Osteoblast (primary cell): ENCODE data around the gene CLIP4. TPM values are rescaled to one million over a fixed set of nuclear protein-coding genes. Genes with fewer than 3 reads are reported as not detected.

Experiments used
- DNase-seq: peaks from one replicate; pipeline ENCODE4 v3.0.0; 2011; ENCODE audit warnings: low spot score, mixed read lengths; ENCODE audit not compliant: insufficient read length; ENCODE audit errors: missing footprints
- H2AFZ ChIP-seq: 2 replicates; pipeline ENCODE4 v1.6.0; 2011; ENCODE audit warnings: mild to moderate bottlenecking, low read length
- H3K27ac ChIP-seq: 2 replicates; pipeline ENCODE4 v1.5.1; 2011; ENCODE audit warnings: mild to moderate bottlenecking, low read depth, low read length, moderate library complexity
- H3K27me3 ChIP-seq: 2 replicates; pipeline ENCODE4 v1.6.0; 2012; ENCODE audit warnings: mild to moderate bottlenecking, control low read depth, inconsistent platforms, low read length, moderate library complexity; ENCODE audit not compliant: insufficient read depth
- H3K36me3 ChIP-seq: 2 replicates; pipeline ENCODE4 v1.5.1; 2011; ENCODE audit warnings: mild to moderate bottlenecking, low read length, control low read depth, moderate library complexity; ENCODE audit not compliant: insufficient read depth
- H3K4me1 ChIP-seq: 2 replicates; pipeline ENCODE4 v1.5.1; 2011; ENCODE audit warnings: mild to moderate bottlenecking, low read length, control low read depth, moderate library complexity; ENCODE audit not compliant: insufficient read depth
- H3K4me2 ChIP-seq: 2 replicates; pipeline ENCODE4 v1.6.0; 2011; ENCODE audit warnings: mild to moderate bottlenecking, low read length; ENCODE audit not compliant: insufficient read depth
- H3K4me3 ChIP-seq: fragments of 200-600 bp; sonication (generic); 3 replicates; pipeline ENCODE4 v1.5.1; 2012; ENCODE audit warnings: mild to moderate bottlenecking, low read length, inconsistent platforms; ENCODE audit not compliant: insufficient read depth
- H3K79me2 ChIP-seq: 2 replicates; pipeline ENCODE4 v1.6.0; 2012; ENCODE audit warnings: mild to moderate bottlenecking, low read length, control low read depth, inconsistent platforms; ENCODE audit not compliant: insufficient read depth
- H3K9me3 ChIP-seq: 2 replicates; pipeline ENCODE4 v1.5.1; 2011; ENCODE audit warnings: low read depth, low read length, control low read depth
- H4K20me1 ChIP-seq: 2 replicates; pipeline ENCODE4 v1.6.0; 2012; ENCODE audit warnings: mild to moderate bottlenecking, low read length, control low read depth; ENCODE audit not compliant: insufficient read depth
- total RNA-seq: library from RNA; depleted of rRNA; stranded (reverse); fragments of >200 nt; gene quantifications from 2 replicates; pipeline ENCODE4 v1.2.3, GENCODE V29; 2012
- TF ChIP-seq, protein P1 (sequence below): IDR thresholded peaks from 2 replicates; pipeline ENCODE4 v1.5.1; 2011; ENCODE audit warnings: mild to moderate bottlenecking, low read depth, low read length, moderate library complexity; ENCODE audit errors: extremely low read depth

Gene CLIP4
- total RNA-seq, 1 donor: 124 TPM

DNA sequence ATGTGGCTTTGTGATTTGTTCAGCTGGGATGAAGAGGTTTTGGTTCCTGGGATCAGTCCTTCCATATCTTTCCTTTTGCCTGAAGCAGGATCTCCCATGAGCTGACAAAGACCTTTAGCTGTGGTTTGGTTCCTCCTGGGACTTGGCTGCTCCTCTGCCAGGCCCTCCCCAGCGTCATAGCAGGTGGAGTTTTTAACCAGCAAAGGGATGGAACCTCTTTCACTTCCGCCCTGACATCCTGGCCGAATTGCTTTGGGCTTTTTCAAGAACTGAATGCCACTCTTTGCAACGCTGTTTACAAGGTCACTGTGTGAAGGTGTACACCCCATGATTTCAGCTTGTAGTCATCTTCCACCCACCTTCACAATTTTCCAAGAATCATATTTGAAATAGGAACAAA lies 41.3 kb upstream of the CLIP4 start:
- no peak overlapping the region for H3K27ac ChIP-seq
- no peak overlapping the region for H3K4me3 ChIP-seq
- no peaks in the 10 kb centered on the region for H3K9me3 ChIP-seq
- no peak for DNase-seq
- no peak overlapping the region for H2AFZ ChIP-seq
- no peaks in the 10 kb centered on the region for H3K4me1 ChIP-seq
- H3K27me3 ChIP-seq: no peaks in the 10 kb centered on the region
- no peaks in the 10 kb centered on the region for H4K20me1 ChIP-seq
- TF ChIP-seq, protein P1, sequence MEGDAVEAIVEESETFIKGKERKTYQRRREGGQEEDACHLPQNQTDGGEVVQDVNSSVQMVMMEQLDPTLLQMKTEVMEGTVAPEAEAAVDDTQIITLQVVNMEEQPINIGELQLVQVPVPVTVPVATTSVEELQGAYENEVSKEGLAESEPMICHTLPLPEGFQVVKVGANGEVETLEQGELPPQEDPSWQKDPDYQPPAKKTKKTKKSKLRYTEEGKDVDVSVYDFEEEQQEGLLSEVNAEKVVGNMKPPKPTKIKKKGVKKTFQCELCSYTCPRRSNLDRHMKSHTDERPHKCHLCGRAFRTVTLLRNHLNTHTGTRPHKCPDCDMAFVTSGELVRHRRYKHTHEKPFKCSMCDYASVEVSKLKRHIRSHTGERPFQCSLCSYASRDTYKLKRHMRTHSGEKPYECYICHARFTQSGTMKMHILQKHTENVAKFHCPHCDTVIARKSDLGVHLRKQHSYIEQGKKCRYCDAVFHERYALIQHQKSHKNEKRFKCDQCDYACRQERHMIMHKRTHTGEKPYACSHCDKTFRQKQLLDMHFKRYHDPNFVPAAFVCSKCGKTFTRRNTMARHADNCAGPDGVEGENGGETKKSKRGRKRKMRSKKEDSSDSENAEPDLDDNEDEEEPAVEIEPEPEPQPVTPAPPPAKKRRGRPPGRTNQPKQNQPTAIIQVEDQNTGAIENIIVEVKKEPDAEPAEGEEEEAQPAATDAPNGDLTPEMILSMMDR: no peak
- no peak overlapping the region for H3K4me2 ChIP-seq
- no peaks in the 10 kb centered on the region for H3K36me3 ChIP-seq
- no peaks in the 10 kb centered on the region for H3K79me2 ChIP-seq

GRCh38 chr2:29074411-29074810 lies 40.8 kb upstream of the CLIP4 start, which contains the start of gene PCARE:
Gene PCARE, minus strand, starts transcription at chr2:29074523. Its CDS starts 262 bp downstream, at chr2:29074261.
- no peaks in the 10 kb centered on the region for H3K27me3 ChIP-seq
- DNase-seq: no peak
- H4K20me1 ChIP-seq: no peaks in the 10 kb centered on the region
- TF ChIP-seq, protein P1: no peak
- H3K4me1 ChIP-seq: no peaks in the 10 kb centered on the region
- no peak within 1 kb of the TSS for H3K27ac ChIP-seq
- peaks cover 3% of the 10 kb centered on the region for H3K9me3 ChIP-seq
- H2AFZ ChIP-seq: no peak within 1 kb of the TSS
- no peaks in the 10 kb centered on the region for H3K36me3 ChIP-seq
- H3K79me2 ChIP-seq: no peaks in the 10 kb centered on the region
- H3K4me2 ChIP-seq: no peak within 1 kb of the TSS
- H3K4me3 ChIP-seq: no peak within 1 kb of the TSS

DNA sequence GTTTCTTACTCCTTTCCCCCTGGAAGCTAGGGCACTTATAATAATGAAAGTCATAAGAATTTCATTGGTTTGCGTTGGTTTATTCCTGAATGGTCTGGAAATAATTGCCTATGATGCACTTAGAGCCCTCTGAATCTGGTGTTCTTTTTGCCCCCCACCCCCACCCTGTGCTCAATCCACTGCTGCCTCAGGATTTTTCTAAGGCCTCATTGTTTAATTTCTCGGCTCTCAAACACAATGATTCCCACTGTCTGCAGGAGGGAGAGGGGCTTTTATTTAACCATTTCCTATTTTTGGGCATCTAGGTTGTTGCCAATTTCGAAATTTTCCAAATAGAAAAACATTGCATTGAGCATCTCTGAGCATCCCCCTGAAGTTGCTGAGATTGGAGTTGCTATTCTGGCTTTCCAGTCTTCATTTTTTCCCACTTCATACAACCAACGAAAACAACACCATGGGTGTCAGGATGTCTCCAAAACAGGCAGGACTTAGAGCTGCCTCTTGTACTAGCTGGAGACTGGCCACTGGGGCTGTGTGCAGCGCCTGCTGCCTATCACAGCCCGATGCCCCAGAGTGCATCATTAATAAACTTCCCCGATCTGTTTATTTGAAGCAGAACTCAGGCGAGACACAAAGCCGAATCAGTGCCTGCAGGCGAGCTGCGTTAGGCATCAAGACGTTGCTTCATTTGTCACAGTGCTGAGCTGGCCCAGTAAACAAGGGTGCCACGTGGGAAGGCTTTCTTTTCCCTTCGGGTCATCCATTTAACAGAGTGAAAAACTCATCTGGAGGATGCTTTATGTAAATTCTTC lies 39.1 kb upstream of the CLIP4 start:
- peak; percentile 88 for DNase-seq
- Histone ChIP-seq H3K27me3 (no peaks in the 10 kb centered on the region), H3K36me3 (no peaks in the 10 kb centered on the region), H2AFZ (peak overlapping the region; percentile 77), H3K9me3 (peaks cover 10% of the 10 kb centered on the region), H4K20me1 (no peaks in the 10 kb centered on the region), H3K27ac (no peak overlapping the region), H3K4me2 (peak overlapping the region; percentile 55), H3K79me2 (no peaks in the 10 kb centered on the region), H3K4me3 (peak overlapping the region; percentile 48), H3K4me1 (no peaks in the 10 kb centered on the region)
- TF ChIP-seq, protein P1: no peak

DNA sequence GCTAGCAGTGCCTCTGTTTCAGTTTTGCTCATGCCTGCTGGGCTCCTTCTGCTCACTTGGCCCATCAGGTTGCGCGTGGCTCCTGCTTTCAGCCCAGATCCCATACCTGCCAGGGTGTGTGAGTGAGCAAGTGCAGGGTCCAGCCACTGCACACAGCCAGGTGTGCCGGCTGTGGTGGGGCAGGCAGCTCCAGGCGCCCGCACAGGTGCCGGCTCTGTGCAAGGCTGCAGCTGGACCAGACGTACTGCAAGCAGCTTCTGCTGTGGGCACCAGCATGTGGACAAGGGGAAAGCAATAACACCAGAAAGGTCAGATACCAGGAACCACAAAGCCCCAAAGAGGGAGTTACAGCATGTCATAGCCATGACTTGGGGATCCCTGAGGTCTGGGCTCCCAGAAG lies 35.3 kb upstream of the CLIP4 start:
- no peaks in the 10 kb centered on the region for H3K4me1 ChIP-seq
- no peak overlapping the region for H2AFZ ChIP-seq
- H3K79me2 ChIP-seq: no peaks in the 10 kb centered on the region
- no peak overlapping the region for H3K4me3 ChIP-seq
- peaks cover 10% of the 10 kb centered on the region for H3K9me3 ChIP-seq
- TF ChIP-seq, protein P1: no peak
- H3K27me3 ChIP-seq: no peaks in the 10 kb centered on the region
- H3K36me3 ChIP-seq: no peaks in the 10 kb centered on the region
- DNase-seq: no peak
- no peak overlapping the region for H3K4me2 ChIP-seq
- no peaks in the 10 kb centered on the region for H4K20me1 ChIP-seq
- H3K27ac ChIP-seq: no peak overlapping the region
